Measurements from ENCODE around the gene PRKCA.

PRKCA gene

GRCh38 chr17:66671156-66671555, 368.7 kb downstream of the PRKCA start:
- DNase-seq: no peak

- peak; percentile 62 to 85 (median 63) for DNase-seq
Observed at GRCh38 chr17:66673668-66674276, 371.4 kb downstream of the PRKCA start.

GRCh38 chr17:66675273-66675990, 373.0 kb downstream of the PRKCA start:
- DNase-seq: no peak

- DNase-seq: no peak
Observed at GRCh38 chr17:66675991-66676371, 373.6 kb downstream of the PRKCA start.

- DNase-seq: peak in 2 of 3 experiments; percentile 60 to 78
Observed at GRCh38 chr17:66676421-66676820, 374.0 kb downstream of the PRKCA start.

- no peak for DNase-seq
Observed at GRCh38 chr17:66677201-66677981, 375.0 kb downstream of the PRKCA start.

GRCh38 chr17:66678061-66678460, 375.6 kb downstream of the PRKCA start:
- no peak for DNase-seq

GRCh38 chr17:66678827-66679226, 376.4 kb downstream of the PRKCA start:
- DNase-seq: no peak

GRCh38 chr17:66679631-66680517, 377.5 kb downstream of the PRKCA start:
- no peak for DNase-seq

GRCh38 chr17:66682283-66682682, 379.9 kb downstream of the PRKCA start:
- no peak for DNase-seq

- DNase-seq: no peak
Observed at GRCh38 chr17:66684261-66684660, 381.8 kb downstream of the PRKCA start.

- DNase-seq: no peak
Observed at GRCh38 chr17:66684731-66685130, 382.3 kb downstream of the PRKCA start.

- no peak for DNase-seq
Observed at GRCh38 chr17:66686601-66687000, 384.2 kb downstream of the PRKCA start.

- no peak for DNase-seq
Observed at GRCh38 chr17:66687570-66688284, 385.3 kb downstream of the PRKCA start.

- no peak for DNase-seq
Observed at GRCh38 chr17:66689221-66689620, 386.8 kb downstream of the PRKCA start.

- no peak for DNase-seq
Observed at GRCh38 chr17:66690166-66690565, 387.8 kb downstream of the PRKCA start.

GRCh38 chr17:66691644-66692420, 389.4 kb downstream of the PRKCA start:
- DNase-seq: peak in 2 of 3 experiments; percentile 34 to 52

- no peak for DNase-seq
Observed at GRCh38 chr17:66692421-66692690, 389.9 kb downstream of the PRKCA start.

- DNase-seq: no peak
Observed at GRCh38 chr17:66695098-66695497, 392.7 kb downstream of the PRKCA start.

GRCh38 chr17:66698270-66698669, 395.9 kb downstream of the PRKCA start:
- no peak for DNase-seq

GRCh38 chr17:66701462-66701861, 399.0 kb downstream of the PRKCA start:
- DNase-seq: no peak

Measured in NCI-H1417 (cell line).